A172 (cell line): ENCODE results near the gene GUCA1C. TPM values are rescaled to one million over a fixed set of nuclear protein-coding genes. Genes with fewer than 3 reads are reported as not detected.

ENCODE experiments used
- DNase-seq: peaks from one replicate; pipeline ENCODE4 v3.0.0-alpha.2; 2015; ENCODE audit warnings: low spot score
- total RNA-seq: library from RNA; depleted of rRNA; stranded (reverse); fragments of >200 nt; shearing (Covaris generic); gene quantifications from 2 replicates; pipeline ENCODE4 v1.2.3, GENCODE V29; 2014; rRNA removed

The GUCA1C gene
- total RNA-seq, 1 experiment from 2014 or later: not detected

DNA sequence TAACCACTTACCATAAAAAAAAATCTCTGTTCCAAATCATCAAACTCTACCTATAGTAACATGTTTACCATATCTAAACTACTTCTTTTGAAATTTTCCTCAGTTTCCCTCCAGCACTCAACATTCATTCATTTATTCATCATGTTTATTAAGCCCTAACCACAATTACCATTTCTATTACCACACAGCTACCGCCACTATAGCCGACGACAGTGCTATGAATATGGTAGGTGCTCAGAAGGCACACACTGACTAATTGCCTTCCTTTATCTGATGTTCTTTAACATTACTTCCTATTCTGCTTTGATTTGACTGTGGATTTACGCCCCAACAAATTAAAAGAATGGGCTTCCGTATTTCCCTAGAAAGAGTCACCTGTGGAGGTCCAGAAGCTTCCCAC is 43.9 kb downstream of the GUCA1C start:
- no peak for DNase-seq

DNA sequence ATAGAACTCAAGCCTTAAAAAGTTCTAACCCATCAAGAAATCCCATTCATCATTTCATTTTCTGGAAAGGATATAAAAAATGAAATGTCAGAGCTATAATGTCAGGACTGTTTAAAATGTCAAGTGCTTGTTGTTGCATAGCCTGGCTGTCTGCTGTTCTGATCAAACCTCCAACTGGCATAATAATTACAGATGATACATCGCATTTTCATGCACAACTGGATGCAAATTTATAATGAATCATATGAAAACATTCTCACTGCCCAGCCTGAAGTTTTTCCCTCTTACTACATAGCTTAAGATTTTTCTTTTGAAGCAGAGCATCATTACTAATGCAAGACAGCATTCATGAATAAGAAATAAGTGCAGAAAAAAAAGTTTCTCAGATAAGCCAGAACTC is 46.5 kb downstream of the GUCA1C start:
- no peak for DNase-seq

DNA sequence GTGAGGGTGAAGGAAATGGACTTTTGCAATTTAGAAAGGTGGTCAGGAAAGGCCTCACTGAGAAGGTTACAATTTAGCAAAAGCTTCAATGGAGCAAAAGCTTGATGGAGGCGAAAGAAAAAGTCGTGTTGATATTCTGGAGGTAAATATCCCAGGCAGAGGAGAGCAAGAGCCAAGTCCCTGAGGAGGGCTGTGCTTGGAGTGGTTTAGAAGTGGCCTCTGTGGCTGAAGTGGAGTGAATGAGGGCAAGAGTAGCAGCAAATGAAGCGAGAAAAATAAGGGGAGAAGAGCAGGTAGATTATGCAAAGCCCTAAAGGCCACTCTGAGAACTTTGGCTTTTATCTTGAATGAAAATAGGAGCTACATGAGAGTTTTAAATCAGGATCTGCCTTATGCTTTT is 54.1 kb downstream of the GUCA1C start:
- DNase-seq: no peak

DNA sequence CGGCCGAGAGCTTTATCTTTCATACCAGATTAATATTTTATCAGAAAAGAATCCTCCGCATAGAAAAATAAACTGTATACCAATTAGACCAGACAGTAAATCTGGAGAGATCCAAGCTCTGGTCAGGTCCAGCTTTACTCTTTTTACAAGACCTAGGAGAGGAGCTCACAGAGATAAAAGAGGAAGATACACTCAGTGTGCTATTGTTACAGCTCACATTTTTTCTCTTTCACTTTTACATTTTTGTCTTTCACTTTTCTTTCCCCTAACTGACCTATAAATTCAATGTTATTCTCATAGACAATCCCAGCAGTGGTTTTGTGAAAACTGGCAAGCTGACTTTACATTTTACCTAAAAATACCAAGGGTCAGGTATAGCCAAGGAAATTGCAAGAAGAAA is 55.8 kb downstream of the GUCA1C start:
- no peak for DNase-seq

DNA sequence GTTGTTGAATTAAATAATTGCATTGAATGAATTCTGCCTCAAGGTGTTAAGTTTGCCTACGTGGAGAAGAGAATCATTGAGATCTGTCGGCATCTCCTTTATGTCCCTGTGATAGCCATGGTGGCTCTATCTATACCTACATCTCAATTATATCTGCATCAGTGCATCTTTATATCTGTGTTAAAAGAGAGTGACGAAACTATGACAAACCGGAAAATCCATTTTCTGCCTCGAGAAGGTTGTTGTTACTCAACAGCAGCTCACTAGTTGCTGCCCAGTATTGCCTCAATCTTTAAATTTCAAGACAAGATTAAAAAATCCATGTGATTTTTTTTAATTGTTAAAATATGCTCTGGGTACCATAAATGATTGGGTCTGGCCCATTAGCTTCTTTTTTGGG is 58.7 kb downstream of the GUCA1C start:
- DNase-seq: no peak

DNA sequence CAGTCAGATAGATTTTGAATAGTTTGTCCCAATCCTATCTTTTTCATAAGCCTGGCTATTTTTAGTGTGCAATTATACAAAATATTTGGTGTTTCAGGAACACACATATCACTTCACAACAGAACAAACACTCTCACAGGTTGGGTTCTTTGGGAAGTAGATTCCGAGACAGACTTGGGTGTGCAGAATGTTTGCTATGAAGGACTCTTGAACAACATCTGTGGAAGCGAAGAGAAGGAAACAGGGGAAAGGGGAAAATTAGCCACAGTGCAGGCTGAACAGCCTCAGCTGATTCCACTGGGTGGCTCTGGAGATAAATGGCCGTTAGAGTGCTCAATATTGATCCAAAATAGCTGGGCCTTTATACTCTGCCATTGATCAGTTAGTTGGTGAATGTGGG is 61.8 kb downstream of the GUCA1C start:
- DNase-seq: no peak

DNA sequence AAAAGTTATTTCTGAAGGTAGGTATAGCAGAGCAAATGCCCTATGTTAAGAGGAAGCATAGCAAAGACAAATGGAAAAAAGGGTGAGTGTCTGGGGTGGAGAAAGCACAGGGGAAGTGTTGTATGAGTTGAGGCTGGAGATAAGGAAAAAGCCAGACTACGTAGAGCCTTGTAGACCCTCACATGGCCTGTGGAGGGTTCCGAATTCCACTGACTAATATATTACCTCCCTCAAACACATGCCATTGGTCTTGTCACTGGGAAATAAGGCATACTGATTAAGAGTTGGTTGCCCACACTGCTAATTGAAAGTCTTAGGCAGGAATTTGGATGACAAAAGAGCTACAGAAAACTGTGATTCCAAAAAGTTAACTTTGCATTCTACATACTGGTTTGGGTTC is 65.9 kb downstream of the GUCA1C start:
- DNase-seq: no peak

DNA sequence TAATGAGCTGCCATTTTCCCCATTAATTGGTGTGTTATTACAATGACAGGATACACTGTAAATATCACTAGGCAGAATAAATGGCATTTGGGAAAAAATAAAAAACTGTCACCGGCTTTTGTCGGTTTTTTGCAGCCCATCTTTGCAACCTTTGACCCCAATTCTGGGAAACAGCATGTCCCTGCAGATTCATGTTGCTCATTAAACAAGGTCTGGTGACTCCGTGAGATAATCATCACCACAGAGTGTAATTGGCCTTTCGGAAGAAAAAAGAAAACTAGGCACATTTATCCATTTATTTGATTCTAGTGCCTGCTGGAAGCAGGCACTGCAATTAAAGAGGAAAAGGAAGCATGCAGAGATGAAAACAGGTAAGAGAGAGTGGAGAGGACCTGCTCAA is 66.6 kb downstream of the GUCA1C start:
- no peak for DNase-seq

DNA sequence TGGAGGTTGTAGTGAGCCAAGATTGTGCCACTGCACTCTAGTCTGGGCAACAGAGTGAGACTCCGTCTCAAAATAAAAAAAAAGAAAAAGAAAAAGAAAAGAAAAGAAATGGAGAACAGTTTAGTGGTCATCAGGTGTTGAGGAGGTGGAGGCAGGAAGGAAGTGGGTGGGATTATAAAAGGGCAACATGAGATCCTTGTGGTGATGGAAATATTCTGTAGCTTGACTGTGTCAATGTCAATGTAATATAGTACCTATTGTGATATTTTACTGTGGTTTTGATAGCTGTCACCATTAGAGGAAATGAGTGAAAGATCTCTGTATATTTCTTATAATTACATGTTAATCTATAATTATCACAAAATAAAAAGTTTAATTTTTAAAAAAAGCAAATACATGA is 70.3 kb downstream of the GUCA1C start:
- DNase-seq: no peak

DNA sequence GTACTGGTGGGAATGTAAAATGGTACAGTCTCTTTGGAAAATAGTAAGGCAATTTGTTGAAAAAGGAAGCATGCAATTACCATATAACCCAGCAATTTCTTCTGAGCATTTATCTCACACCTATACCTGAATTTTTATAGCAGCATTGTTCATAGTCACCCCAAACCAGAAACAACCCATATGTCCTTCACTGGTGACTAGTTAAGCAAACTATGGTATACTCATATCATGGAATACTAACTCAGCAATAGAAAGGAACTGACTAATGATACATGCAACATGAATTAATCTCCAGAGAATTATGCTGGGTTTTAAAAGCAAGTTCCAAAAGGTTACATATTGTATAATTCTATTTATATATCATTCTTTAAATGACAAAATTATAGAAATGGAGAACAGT is 70.9 kb downstream of the GUCA1C start:
- DNase-seq: no peak

DNA sequence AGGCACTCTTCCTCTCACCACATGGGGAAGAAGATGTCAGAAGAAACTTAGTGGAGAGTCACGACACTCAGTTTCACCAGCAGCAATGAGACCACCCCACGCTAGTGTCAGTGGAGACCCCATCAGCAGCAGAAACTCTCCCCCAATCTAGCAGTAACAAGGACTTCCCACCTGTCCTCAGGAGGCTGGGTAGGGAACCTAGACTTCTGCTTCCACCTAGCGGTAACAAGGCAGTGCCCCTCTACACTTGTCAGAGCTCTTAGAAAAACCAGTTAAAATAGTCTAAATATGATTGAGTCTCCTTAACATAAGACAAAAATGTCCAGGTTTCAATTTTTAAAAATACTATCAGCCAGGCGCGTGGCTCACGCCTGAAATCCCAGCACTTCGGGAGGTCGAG is 73.8 kb downstream of the GUCA1C start:
- DNase-seq: no peak

DNA sequence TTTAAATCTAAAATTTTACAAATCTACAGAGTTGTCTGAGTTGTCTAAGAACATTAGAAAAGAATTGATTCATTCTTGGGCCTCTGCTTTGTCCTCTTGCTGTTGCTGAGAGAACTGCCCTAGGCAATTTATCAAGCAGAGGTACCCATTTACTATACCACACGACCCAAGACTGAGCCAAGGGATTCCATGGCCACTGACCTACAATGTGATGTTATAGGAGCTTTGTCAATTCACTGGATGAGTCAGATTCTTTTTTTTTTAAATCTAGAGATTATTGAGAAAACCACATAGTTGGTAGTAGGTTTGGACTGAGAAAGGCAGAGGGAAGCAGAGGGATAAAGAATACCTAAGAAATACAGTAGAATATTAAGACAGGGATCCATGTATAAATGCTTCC is 75.8 kb downstream of the GUCA1C start:
- DNase-seq: no peak

DNA sequence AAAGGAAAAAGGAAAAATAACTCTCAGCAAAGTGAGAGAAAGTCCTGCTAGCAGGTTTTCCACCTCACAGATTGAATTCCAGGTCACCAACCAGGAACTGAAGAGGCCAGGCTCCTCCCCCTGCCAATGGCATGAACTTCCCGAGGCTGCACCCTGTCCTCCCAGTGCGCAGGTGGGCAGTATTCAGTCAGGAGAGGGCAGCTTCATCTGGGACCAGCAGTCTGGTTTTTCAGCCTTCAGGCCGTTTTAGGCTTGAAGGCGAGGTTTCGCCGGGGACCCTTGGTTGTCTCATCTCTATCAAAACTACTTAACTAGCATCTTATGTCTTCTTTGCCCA is 89.9 kb downstream of the GUCA1C start:
- peak; percentile 49 for DNase-seq

DNA sequence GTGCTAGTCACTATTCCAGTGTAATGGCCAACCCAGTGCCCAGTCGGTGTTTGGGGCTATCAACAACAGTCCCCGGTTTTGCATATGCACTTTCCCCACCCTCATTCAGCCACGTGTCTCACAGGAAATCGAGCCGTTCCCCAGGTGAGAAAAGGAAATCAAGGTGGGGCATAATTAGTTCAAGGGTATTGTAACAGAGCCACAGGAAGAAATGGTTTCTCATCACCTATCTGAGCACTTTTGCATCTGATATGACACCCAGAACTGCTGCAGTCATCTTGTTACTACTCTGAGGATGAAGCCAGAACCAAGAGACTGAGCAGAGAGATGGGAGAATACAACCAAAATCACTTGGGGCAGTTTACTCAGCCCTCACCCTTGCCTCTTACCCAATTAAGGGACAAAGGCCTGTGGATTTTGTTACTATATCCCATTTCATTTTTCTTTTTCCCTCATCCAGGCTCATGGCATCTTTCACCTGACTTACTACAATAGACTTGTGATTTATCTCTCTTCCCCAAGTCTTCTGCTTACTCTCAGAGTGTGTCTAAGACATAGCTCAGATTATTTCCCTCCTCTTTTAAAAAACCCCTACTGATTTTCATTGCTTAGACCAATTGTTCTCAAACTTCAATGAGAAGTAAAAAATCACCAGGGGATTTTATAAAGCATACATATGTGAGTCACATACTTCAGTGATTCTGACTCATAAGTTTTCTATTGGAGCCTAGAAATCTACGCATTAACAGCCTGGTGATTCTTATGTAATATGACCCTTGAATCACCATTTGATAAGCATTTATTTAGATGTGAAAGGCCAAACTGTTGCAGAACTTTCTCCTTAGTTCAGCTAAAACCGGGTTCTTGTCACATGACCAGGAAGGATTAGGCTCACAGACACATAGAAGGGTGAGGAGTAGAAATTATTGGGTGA is 90.5 kb downstream of the GUCA1C start:
- peak; percentile 82 for DNase-seq

DNA sequence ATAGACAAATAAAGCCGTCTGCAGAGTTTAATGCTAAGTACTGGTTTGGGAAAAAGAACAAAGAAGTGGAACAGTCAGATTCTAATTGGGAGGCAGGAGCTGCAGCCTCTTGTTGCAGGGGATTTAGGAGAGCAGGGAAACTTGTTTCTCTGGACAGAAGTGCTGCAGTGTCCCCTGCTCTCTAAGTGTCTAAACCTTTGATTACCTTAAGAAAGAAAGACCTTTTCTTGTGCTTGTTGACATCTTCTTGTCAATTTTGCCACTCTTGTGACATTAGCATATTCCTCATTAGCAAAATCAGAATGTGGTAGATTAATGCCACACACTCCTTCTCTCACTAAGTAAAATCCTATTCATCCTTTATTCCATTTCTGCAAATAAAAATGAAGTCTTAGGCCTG is 92.3 kb downstream of the GUCA1C start:
- no peak for DNase-seq

Other genes starting within 250 kb of the GUCA1C start
- gene RETNLB, start 196.5 kb downstream of the GUCA1C start, total RNA-seq: not detected in 2 replicates
- gene TRAT1, start 131.1 kb downstream of the GUCA1C start, total RNA-seq: not detected in 2 replicates
- not detected in 2 replicates for gene MORC1, start 164.3 kb upstream of the GUCA1C start, total RNA-seq
- gene C3orf85, start 182.8 kb upstream of the GUCA1C start, total RNA-seq: not detected in 2 replicates